HG03520 (cell line): ENCODE results near the gene ALDH1A1.
"Not testable (repeated sequence)": the region's sequence is repeated elsewhere in the genome, so short reads cannot be mapped to it uniquely, and the experiment has no call there.

Source experiments
- ATAC-seq: cut with Tn5 transposase; IDR thresholded peaks from one replicate; pipeline ENCODE4 v1.9.1; 2021; ENCODE audit warnings: mild to moderate bottlenecking, moderate library complexity; ENCODE audit not compliant: unreplicated experiment

ALDH1A1 gene

DNA sequence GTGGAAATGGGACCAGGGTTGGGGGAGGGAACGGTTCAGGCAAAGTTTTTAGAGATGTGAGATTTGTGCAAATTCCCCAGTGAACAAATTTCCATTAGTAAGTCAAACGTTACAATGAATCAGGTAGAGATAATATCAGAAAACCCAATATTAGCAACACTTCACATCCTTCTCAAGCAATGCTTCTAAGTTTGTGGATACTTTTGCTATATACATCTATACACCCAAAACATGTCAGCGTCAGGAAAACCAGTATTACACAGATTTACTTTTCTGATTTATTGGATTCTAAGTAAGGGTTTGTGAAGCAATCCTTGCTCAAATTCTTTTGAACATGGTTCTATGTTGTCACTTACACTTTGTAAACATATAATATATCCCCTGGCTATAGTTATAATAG lies 6.5 kb downstream of the ALDH1A1 start:
- ATAC-seq: no peak

DNA sequence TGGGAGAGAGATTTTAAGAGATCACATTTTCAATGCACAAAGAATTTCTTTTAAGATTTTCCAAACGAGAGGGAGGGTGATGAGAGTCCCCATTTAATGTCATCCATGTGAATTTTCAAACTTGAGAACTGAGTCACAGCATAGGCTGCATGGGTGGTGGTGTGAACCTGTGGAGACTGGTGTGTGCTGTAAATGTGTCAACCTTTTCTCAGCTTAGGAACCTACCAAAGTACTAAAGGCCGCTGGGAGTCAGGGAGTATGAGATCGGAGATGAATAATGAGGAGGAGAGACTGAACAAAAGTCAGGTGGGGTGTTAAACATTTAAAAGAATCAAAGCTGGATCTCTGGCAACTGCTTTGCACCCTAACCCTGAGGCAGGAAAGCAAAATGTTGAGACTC lies 7.5 kb downstream of the ALDH1A1 start:
- no peak for ATAC-seq

DNA sequence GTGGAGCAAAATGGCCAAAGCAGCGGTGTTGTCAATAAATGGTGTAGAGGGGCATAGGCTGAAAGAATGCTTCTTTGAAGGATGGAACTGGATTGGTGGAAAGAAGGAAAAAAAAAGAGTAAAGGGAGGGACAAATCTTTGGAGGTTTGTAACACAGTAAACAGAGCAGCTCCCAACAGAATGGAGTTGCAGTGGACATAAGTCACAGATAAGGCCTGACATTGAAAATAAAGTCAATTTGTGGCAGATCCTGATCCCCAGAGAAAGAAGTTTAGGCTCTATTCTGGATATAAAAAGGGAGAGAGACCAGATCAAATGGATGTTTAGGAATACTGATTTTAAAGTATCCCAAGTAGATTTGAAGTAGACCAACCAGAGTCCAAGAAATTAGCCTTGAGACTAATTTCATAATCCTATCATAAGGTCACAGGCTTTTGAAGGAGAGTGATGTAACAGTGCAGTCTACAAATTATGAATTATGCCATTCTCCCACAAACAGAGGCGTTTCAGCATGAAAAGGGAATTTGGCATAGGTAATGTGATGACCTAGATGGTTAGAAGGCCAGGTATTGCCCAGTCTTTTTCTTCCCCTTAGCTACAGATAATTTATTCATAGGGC lies 8.9 kb downstream of the ALDH1A1 start:
- no peak for ATAC-seq

DNA sequence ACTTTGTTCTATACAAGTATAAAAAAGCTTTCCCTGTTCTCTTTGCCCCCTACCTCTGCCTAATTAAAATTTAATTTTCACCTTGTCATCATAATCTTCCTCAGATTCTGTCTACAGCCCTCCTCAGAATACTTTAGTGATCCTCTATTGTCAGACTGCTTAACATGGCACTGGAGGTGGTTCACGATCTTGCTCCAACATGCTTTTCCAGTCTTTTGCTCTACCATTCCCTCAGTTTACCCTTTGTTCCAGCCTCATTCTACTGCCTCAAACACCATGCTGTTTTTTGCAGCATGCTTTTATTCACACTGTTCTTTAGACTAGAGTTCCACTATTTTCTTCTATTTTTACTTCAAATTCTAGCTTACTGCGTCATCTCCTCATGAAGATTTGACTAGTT lies 10.4 kb downstream of the ALDH1A1 start:
- no peak for ATAC-seq

DNA sequence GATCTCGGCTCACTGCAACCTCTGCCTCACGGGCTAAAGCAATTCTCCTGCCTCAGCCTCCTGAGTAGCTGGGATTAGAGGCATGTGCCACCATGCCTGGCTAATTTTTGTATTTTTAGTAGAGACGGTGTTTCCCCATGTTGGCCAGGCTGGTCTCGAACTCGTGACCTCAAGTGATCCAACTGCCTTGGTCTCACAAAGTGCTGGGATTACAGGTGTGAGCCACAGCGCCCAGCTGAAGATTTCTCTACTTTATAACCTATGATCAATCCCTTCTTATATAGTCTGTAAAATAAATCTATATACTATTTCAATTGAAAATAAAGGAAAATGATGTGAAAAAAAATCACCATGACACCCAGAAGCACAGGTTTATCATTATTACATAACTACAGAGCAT lies 13.3 kb downstream of the ALDH1A1 start:
- ATAC-seq: not testable (repeated sequence)

DNA sequence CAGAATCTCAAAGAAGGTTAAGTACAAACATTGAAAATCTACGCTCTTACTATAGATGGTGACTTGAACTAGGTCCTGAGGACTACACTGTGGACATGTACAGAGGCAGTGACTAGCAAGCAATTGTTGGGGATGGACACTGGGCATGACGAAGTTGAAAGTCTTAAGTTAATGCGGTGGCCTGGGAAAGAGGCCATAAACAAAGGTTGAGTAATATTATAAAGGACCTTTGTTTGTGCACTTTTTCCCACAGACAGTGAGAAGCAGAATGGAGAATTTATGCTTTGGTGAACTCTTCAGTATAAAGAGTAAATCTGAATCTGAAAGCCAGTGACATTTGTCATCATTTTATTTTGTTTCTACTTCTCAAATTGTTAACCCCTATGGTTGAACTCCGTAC lies 15.3 kb downstream of the ALDH1A1 start:
- ATAC-seq: no peak

DNA sequence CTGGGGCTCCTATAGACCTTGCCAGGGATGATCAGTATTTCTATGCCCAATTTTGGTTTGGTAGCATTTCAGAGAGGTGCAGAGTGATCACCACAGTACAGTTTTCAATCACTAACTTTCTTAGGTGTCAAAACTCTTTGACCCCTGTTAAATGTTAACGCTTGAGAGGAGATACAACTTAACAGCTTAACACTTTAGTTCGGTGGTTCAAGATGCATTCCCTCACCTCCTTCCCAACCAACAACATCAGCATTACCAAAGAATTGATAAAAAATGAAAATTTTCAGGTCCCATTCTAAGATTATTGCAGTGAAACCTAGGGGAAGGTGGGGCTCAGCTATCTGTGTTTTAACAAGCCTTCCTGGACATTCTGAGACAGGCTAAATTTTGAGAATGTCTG lies 16.2 kb downstream of the ALDH1A1 start:
- ATAC-seq: no peak

DNA sequence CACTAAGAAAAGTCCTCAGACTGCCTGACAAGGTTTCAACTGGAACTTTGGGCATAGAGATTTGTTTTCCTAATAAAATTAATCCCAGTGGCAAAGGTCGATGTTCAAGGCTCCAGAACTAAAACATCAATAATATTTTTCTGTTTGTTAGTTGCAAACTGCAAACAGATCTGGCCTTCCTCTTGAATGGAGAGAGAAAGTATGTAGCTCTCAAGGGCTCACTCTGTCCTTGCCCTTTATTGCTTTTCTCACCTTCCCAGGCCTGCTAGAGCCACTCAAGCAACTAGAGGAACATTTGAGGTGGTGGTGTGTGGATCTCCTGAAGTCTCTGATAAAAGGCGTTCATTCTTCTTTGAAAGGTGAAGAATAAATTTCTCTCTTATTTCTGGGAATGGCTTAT lies 16.6 kb downstream of the ALDH1A1 start:
- no peak for ATAC-seq

DNA sequence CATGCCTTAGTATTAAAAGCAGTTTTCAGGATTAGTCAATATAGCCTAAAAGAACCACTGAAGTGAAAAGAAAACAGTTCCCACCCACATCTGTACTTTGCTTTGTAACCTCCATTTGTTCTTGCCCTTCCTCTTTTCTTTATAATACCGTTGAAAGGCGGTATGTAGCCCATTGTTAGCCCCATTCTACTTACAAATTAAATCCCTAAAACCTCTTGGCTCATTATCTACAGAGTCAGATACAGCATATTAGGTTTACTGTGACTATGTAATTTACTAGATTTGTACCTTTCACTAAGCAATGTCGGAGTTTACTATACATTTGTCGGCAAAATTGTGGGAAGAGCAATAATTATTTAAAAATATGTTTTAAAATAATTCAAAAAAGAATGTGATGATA lies 17.3 kb downstream of the ALDH1A1 start:
- ATAC-seq: no peak

DNA sequence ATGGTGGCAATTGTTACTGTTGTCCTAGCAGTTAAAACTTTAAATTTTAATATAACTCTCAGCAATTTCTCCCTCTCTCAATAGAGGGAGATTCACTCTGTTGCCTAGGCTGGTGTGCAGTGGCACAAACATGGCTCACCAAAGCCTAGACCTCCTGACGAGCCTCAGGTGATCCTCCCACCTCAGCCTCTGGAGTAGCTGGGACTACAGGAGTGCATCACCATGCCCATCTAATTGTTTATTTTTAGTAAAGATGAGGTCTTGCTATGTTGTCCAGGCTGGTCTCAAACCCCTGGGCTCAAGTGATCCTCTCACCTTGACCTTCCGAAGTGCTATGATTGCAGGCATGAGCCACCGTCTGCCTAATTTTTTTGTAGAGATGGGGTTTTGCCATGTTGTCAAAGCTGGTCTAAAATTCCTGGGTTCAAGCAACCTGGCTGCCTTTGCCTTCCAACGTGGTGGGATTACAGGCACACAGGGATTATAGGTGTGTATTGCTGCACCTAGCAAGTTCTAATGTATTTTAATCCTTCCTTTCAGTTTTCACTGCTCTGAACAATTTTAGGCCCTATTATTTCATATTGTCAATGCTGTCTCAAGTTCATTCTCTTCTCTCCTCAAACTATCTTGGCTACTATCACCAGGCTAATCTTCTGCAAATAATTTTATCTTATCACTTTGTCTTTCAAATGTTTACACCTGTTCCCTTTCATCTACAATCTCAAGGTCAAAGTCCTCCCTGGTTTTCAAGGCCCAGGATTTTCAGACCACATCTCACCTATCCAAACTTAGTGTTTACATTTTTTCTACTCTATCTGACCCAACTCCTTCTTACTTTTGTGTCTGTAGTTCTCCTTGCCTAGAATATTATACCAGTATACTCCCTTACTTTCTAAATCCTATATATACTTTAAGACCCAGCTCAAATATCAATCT lies 18.9 kb downstream of the ALDH1A1 start:
- no peak for ATAC-seq

DNA sequence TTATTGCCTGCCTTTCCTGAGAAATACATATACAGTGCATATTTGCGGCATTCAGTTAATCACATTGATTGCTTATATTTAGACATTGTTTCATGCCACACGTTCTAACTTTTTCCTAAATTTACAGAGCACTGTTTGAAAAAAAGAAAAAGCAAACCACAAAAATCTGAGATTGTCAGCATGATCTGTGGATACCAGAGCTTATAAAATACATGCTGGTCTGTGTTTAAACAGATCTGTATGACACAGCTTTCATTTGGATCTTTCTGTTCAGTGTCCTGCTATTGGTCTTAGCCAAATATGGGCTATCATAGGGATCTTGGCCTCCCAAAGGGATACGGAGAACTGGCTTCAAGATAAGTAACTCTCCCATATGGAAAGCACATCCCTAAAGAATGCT lies 20.2 kb downstream of the ALDH1A1 start:
- ATAC-seq: no peak

DNA sequence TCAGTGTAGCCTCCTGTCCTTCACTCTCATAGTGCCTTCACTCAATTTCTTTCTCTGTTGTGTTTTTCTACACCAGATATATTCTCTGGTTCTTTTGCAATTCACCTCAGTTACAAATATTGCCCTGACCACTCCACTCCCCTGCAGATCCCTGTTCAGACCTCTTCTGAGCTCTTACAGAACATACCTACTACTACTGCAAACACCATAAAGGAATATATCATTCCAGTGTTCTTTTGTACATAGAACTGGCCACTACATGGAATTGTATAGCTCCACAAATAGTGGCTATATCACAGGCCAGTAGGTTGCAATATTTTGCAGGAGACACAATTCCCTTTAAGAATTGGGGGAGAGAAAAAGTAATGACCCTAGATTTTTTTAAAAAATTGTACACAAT lies 21.0 kb downstream of the ALDH1A1 start:
- ATAC-seq: no peak

DNA sequence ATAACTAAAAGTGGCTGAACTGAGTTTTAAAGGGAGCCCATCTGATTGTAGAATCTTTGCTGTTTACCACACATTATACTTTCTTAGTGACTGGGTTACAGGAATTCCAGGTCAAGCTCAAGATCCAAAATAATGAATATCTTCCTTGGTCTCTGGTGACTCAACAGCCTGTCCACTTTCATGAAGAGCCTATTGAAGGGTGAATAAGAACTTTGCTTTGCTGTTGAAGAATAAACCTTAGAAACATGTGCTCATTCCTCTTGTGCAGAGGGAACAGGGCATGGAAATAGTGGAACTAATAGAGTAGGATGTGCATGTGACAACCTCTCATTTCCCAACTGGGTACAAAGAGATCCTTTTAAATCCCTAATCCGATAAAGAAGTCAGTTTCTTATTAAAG lies 21.4 kb downstream of the ALDH1A1 start:
- no peak for ATAC-seq

DNA sequence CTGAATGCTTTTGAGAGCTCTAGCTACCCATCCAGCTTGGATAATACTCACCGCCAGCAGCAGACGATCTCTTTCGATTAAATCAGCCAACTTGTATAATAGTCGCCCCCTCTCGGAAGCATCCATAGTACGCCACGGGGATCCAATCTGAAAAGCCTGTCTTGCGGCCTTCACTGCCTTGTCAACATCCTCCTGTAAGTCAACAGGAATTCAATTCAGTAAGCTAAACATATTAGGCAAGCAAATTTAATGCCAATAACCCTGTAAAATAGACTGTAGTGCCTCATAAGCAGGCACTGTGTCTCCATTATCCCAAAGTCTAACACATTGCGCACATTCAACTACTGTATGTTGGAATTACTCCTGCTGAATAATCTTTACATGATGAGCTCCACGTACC lies 22.0 kb downstream of the ALDH1A1 start:
- no peak for ATAC-seq

DNA sequence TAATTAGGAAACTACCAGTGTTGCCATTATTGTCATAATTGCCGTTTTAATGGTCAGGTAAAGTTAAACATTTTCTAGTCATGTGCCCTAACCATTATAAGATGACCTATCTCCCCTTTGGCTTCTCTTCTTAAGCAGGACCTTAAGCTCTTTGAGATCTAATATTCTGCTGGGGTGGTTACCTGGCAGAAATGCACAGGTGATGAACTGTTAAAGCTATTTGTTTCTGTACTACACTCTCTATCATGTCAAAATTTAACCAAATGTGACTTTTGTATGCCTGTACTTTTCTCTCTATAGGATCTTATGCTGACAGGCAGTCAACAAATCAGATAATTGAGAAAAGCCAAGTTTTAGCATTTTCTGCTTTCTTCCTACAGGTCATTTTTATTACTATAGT lies 23.3 kb downstream of the ALDH1A1 start:
- no peak for ATAC-seq

DNA sequence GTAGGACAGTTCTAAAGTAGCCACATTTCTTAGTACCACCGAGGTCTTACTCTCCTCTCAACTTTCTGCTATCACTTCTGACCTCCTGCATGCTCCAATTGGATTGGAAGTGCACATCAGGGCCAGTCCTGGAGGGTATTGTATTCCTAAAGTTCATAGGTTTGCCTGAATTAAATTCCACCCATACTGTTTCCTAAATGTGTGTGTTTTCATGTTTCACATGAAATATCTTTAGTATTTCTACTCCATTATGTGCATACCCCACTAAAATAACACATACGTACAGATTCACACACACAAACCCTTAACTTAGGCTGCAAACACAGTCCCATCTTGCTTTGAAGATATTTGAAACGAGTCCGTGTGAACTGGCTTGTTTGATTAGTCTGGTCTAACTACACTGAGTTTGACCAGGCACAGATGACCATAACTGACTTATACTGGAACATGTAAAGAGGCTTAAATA lies 24.8 kb downstream of the ALDH1A1 start:
- ATAC-seq: no peak

DNA sequence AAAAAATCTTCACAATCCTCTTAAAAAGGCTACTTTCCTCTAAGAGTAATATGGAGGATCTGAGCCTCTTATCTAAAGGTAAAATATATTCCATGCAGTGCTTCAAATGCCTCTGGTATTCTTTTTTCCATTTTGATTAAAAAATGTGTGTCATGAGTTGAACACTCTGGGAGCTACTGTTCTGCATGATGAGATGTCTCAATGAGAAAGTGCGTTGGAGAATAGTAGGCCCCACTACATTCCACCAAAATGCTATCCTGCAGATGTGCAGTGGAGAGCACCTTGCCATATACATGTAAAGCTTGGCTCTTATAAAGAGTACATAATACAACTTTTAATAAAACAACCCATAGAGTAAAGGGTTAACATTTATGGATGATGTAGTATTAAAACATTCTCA lies 26.3 kb downstream of the ALDH1A1 start:
- no peak for ATAC-seq

DNA sequence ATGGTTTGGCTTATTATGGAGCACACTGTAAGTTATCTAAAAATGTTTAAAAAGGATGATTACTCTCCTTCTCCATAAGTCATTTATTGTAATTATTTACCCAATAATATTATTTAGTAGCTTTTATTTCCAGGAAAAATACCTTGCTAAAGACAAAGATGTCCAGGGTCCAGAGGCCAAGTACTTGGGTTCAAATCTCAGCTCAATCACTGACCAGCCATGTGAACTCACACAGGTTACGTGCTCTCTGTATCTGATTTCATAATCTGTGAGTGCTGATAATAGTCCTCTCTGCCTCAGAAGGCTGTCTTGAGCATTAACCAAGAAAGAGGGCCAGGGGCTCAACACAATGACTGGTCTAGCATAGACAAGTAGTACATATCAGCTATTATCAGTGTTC lies 27.0 kb downstream of the ALDH1A1 start:
- no peak for ATAC-seq

DNA sequence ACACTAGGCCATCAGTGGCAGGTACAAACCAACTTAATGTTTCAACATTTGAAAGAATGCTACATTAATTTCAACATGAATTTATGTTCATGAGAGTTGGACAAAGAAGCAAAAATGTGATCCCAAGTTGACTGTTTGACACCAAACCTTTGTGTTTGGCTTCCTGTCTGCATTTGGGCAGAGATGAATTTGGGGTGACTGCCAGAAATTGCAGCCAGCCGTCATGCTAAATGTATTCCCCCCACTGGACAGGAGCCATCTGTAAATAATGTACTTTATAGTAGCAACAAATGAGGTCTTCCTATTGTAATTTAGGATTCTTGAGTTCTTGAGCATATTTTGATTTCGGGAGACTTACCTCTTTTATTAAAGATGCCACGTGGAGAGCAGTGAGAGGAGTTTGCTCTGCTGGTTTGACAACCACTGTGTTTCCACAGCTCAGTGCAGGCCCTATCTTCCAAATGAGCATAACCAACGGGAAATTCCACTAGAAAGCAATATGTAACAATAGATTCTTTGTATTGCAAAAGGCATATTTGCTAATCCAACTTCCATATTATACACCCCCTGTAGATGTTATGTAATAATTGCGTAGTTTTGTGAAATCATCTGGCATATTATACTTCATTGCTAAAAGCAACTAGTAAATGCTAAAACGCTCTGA lies 27.6 kb downstream of the ALDH1A1 start:
- ATAC-seq: no peak

DNA sequence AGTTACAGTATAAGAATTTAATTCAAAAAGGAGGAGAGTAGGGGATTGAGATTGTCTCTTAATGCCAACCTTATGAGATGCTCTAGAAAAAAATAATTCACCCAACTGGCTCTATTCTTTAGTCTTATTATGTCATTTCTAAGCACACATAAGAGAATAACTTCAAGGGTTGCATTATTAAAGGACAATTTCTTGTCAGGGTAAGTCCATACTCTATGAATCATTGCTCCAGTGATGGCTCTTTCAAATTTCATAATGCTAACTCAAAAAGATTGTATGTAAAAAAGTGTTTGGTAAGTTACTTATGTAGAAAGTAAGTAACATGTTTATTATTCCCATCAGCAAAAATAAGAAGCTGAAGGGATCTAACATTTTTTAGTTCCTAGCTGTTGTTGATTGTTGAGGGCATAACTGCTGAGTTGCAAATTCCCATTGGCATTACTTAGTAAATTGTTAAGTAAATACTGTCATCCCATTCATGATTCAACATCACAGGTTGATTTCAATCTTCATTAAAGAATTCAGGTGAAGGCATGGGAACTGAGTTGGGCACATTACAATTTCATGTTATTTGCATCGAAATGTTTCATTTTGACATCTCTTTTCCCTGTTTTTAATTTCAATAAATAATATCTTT lies 28.6 kb downstream of the ALDH1A1 start:
- ATAC-seq: no peak

DNA sequence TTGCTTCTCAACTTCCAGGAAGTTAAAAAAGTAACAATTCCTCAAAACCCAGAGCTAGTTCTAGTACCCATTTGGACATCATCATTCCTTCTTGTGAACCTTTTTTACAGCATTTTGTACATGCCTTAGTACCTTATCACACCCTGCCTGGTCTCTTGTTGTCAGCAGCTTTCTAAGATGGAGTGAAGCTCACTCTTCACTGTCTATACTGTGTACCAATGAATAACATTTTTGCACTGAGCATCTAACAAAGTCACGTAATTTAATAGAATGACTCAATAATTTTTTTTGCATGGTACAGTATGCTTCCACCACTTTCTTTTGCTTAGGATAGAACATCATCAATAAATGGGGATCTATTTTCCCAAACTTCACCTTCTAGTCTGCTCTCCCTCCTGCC lies 29.8 kb downstream of the ALDH1A1 start:
- ATAC-seq: no peak
